GM23338 (cell line): Measurements from ENCODE around the gene SIRT7. TPM values are rescaled to one million over a fixed set of nuclear protein-coding genes. Genes with fewer than 3 reads are reported as not detected.

ENCODE experiments used
- ATAC-seq: fragments of 200-7000 bp; cut with Tn5 transposase; 3 replicates; pipeline ENCODE4 v1.9.1; 2020
- DNase-seq: peaks from one replicate; pipeline ENCODE4 v3.0.0-alpha.2; 2015; ENCODE audit warnings: low spot score
- H2AFZ ChIP-seq: fragments of 200-600 bp; sonication (generic); 2 replicates; pipeline ENCODE4 v1.8.0; 2016; ENCODE audit warnings: antibody characterized with exemption, mild to moderate bottlenecking, moderate library complexity
- H3F3A ChIP-seq: fragments of 200-600 bp; sonication (generic); replicated peaks from 2 replicates; pipeline ENCODE4 v1.8.0; 2017; ENCODE audit warnings: antibody characterized with exemption, mixed run types, low read depth
- H3K27ac ChIP-seq: fragments of 200-600 bp; sonication (generic); 2 replicates; pipeline ENCODE4 v1.6.1; 2016; ENCODE audit warnings: low read depth
- H3K27me3 ChIP-seq: fragments of 200-600 bp; sonication (generic); 2 replicates; pipeline ENCODE4 v1.8.0; 2016; ENCODE audit warnings: mild to moderate bottlenecking, mixed run types, moderate library complexity; ENCODE audit not compliant: insufficient read depth
- H3K36me3 ChIP-seq: fragments of 200-600 bp; sonication (generic); 2 replicates; pipeline ENCODE4 v1.8.0; 2016; ENCODE audit warnings: mild to moderate bottlenecking; ENCODE audit not compliant: insufficient read depth
- H3K4me1 ChIP-seq: fragments of 200-600 bp; sonication (generic); 2 replicates; pipeline ENCODE4 v1.8.0; 2016; ENCODE audit warnings: mild to moderate bottlenecking, moderate library complexity; ENCODE audit not compliant: insufficient read depth
- H3K4me2 ChIP-seq: fragments of 200-600 bp; sonication (generic); 2 replicates; pipeline ENCODE4 v1.7.1; 2017; ENCODE audit warnings: mixed run types
- H3K4me3 ChIP-seq: fragments of 200-600 bp; sonication (generic); 2 replicates; pipeline ENCODE4 v1.6.1; 2016; ENCODE audit warnings: mixed run types
- H3K79me2 ChIP-seq: fragments of 200-600 bp; sonication (generic); replicated peaks from 2 replicates; pipeline ENCODE4 v1.8.0; 2017; ENCODE audit warnings: mild to moderate bottlenecking; ENCODE audit not compliant: insufficient read depth
- H3K9me2 ChIP-seq: fragments of 200-600 bp; sonication (generic); 2 replicates; pipeline ENCODE4 v1.8.0; 2017; ENCODE audit not compliant: insufficient read depth
- H4K20me1 ChIP-seq: fragments of 200-600 bp; sonication (generic); replicated peaks from 2 replicates; pipeline ENCODE4 v1.8.0; 2017; ENCODE audit warnings: mild to moderate bottlenecking; ENCODE audit not compliant: insufficient read depth
- H3K27ac Mint-ChIP-seq: 2 replicates; pipeline ENCODE4 v1.8.0; 2020; ENCODE audit warnings: inconsistent platforms, mild to moderate bottlenecking, moderate library complexity, mixed read lengths
- H3K27me3 Mint-ChIP-seq: 3 replicates; pipeline ENCODE4 v1.8.0; 2022; ENCODE audit warnings: low read depth, mild to moderate bottlenecking, moderate library complexity, mixed read lengths, inconsistent platforms; ENCODE audit not compliant: insufficient read depth, poor library complexity
- H3K36me3 Mint-ChIP-seq: 3 replicates; pipeline ENCODE4 v1.8.0; 2021; ENCODE audit warnings: low read depth, mild to moderate bottlenecking, inconsistent platforms, moderate library complexity, mixed read lengths
- H3K4me1 Mint-ChIP-seq: 3 replicates; pipeline ENCODE4 v1.8.0; 2020; ENCODE audit warnings: mild to moderate bottlenecking, inconsistent platforms, mixed read lengths
- H3K4me3 Mint-ChIP-seq: 3 replicates; pipeline ENCODE4 v1.8.0; 2021; ENCODE audit warnings: moderate library complexity, mild to moderate bottlenecking, inconsistent platforms, mixed read lengths
- H3K9me3 Mint-ChIP-seq: 3 replicates; pipeline ENCODE4 v1.8.0; 2020; ENCODE audit warnings: moderate library complexity, mild to moderate bottlenecking, inconsistent platforms, mixed read lengths
- EZH2 ChIP-seq: fragments of 200-600 bp; sonication (generic); IDR thresholded peaks from one replicate; pipeline ENCODE4 v1.8.0; 2017; ENCODE audit warnings: antibody characterized with exemption, mild to moderate bottlenecking, low read depth; ENCODE audit not compliant: unreplicated experiment
- EZH2phosphoT487 ChIP-seq: fragments of 200-600 bp; sonication (generic); IDR thresholded peaks from one replicate; pipeline ENCODE4 v1.8.1; 2018; ENCODE audit warnings: antibody characterized with exemption; ENCODE audit not compliant: unreplicated experiment
- JUNB ChIP-seq: IDR thresholded peaks from one replicate; pipeline ENCODE4 v1.6.1; 2016; ENCODE audit warnings: antibody characterized with exemption; ENCODE audit not compliant: unreplicated experiment
- NANOG ChIP-seq: IDR thresholded peaks from 2 replicates; pipeline ENCODE4 v1.6.1; 2016; ENCODE audit warnings: antibody characterized with exemption, borderline replicate concordance
- POLR2AphosphoS5 ChIP-seq: IDR thresholded peaks from 2 replicates; pipeline ENCODE4 v1.6.1; 2016; ENCODE audit warnings: antibody characterized with exemption, low read depth
- REST ChIP-seq: IDR thresholded peaks from one replicate; pipeline ENCODE4 v1.6.1; 2018; ENCODE audit warnings: antibody characterized with exemption; ENCODE audit not compliant: unreplicated experiment
- ZNF331 ChIP-seq: fragments of 250-450 bp; sonication (Bioruptor Pico); IDR thresholded peaks from 2 replicates; pipeline ENCODE4 v1.5.0; 2020; ENCODE audit warnings: low read depth, mild to moderate bottlenecking, moderate library complexity
- polyA plus RNA-seq: library from polyadenylated mRNA; unstranded; fragments of >200 nt; fragmentation: Nextera tagmentation; extraction: Ambion mirVana; gene quantifications from 2 replicates; pipeline ENCODE4 v1.2.1, GENCODE V29; 2016
- total RNA-seq: library from RNA; depleted of rRNA; stranded (reverse); fragments of >200 nt; shearing (Covaris generic); gene quantifications from 2 replicates; pipeline ENCODE4 v1.2.3, GENCODE V29; 2014
- TF ChIP-seq, protein P1 (sequence below), 2 experiments: fragments of 200-600 bp in 1 of 2; sonication (generic) in 1 of 2; conservative IDR thresholded peaks; 2 replicates each; pipeline versions ENCODE4 v1.5.1 to v1.6.1; 2016 to 2017; ENCODE audit warnings: antibody characterized with exemption in 2 of 2, low read depth in 2 of 2, mild to moderate bottlenecking in 2 of 2, moderate library complexity in 1 of 2
- TF ChIP-seq, protein P2 (sequence below): IDR thresholded peaks from 2 replicates; pipeline ENCODE4 v1.6.1; 2016; ENCODE audit warnings: antibody characterized with exemption

The SIRT7 gene
- total and polyA plus RNA-seq, 2 experiments from 2014 or later: 16.3 to 20.8 TPM

DNA sequence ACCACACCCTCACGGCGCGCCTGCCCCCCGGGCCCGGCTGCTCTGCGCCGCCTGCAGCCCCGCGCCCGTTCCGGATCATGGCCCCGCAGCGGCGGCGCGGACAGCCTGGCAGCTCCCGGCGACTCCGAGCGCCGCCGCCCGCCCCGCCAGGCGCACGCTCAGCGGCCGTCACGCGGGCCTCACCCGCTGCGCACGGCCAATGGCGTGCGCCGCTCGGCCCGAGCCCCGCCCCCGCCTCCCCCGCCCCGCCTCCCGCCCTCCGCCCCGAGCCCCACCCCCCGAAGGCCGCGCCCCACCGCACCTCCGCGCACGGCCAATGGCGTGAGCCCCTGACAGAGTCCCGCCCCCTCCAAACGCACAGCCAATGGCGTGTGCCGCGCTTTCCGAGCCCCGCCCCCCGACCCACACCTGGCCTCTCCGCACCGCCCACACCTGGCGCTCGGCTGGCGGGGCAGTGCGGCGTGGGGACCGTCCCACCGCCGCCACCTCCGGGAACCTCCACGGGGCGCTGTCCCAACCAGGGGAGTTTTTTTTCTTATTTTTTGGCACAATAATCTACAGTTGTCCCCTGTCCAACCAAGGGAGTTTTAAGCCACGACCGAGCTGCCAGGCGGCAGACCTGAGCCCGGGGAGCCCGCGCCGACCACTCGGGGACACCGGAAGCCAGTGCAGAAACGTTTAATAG is 6.6 kb downstream of the SIRT7 start, which contains the start of gene PCYT2:
Gene PCYT2 (minus strand): TSS at position 123 of the 685 bp plus-strand sequence. CDS start 44 bp downstream, at position 79.
- H3K9me3 Mint-ChIP-seq: no peaks in the 10 kb centered on the region
- peaks cover 6% of the 10 kb centered on the region; the same call in 1 of the 2 replicates for H3K36me3 ChIP-seq
- DNase-seq (peak; percentile 97), ATAC-seq (peak; percentile 89)
- peaks cover 5% of the 10 kb centered on the region; the same call in 2 of the 3 replicates for H3K4me1 Mint-ChIP-seq
- no peak within 1 kb of the TSS for H3K27ac Mint-ChIP-seq
- H3K79me2 ChIP-seq: peaks cover 10% of the 10 kb centered on the region
- H3K27ac ChIP-seq: peak within 1 kb of the TSS; percentile 85; the same call in 1 of the 2 replicates
- H4K20me1 ChIP-seq: peaks cover 9% of the 10 kb centered on the region
- TF ChIP-seq POLR2AphosphoS5 (peak; percentile 66), EZH2 (no peak), ZNF331 (CRISPR knock-in tag) (no peak), EZH2phosphoT487 (no peak)
- TF ChIP-seq, protein P1, sequence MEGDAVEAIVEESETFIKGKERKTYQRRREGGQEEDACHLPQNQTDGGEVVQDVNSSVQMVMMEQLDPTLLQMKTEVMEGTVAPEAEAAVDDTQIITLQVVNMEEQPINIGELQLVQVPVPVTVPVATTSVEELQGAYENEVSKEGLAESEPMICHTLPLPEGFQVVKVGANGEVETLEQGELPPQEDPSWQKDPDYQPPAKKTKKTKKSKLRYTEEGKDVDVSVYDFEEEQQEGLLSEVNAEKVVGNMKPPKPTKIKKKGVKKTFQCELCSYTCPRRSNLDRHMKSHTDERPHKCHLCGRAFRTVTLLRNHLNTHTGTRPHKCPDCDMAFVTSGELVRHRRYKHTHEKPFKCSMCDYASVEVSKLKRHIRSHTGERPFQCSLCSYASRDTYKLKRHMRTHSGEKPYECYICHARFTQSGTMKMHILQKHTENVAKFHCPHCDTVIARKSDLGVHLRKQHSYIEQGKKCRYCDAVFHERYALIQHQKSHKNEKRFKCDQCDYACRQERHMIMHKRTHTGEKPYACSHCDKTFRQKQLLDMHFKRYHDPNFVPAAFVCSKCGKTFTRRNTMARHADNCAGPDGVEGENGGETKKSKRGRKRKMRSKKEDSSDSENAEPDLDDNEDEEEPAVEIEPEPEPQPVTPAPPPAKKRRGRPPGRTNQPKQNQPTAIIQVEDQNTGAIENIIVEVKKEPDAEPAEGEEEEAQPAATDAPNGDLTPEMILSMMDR (conservative IDR thresholded peaks at IDR 0.05; ENCODE audit: low read depth in 2 of 2): peak; percentile 30 to 39; a peak in 3 of 4 replicates
- H3K4me2 ChIP-seq: peak within 1 kb of the TSS; percentile 87
- H3K27me3 Mint-ChIP-seq: peaks cover 15% of the 10 kb centered on the region
- H2AFZ ChIP-seq: no peak within 1 kb of the TSS; the same call in 1 of the 2 replicates
- H3K4me1 ChIP-seq: peaks cover 7% of the 10 kb centered on the region
- peaks cover 30% of the 10 kb centered on the region for H3F3A ChIP-seq
- no peaks in the 10 kb centered on the region for H3K27me3 ChIP-seq
- H3K4me3 ChIP-seq: peak within 1 kb of the TSS; percentile 93
- peaks cover 36% of the 10 kb centered on the region for H3K36me3 Mint-ChIP-seq
- no peaks in the 10 kb centered on the region for H3K9me2 ChIP-seq
- H3K4me3 Mint-ChIP-seq: peak within 1 kb of the TSS; percentile 87

- peak overlapping the region; percentile 93 for H3K4me3 ChIP-seq
- H3K27me3 ChIP-seq: no peaks in the 10 kb centered on the region
- H3K9me3 Mint-ChIP-seq: no peaks in the 10 kb centered on the region
- H3K4me2 ChIP-seq: peak overlapping the region; percentile 87
- no peak overlapping the region for H3K27ac Mint-ChIP-seq
- TF ChIP-seq EZH2 (no peak), REST (no peak), NANOG (no peak), JUNB (no peak), POLR2AphosphoS5 (no peak)
- TF ChIP-seq, protein P2, sequence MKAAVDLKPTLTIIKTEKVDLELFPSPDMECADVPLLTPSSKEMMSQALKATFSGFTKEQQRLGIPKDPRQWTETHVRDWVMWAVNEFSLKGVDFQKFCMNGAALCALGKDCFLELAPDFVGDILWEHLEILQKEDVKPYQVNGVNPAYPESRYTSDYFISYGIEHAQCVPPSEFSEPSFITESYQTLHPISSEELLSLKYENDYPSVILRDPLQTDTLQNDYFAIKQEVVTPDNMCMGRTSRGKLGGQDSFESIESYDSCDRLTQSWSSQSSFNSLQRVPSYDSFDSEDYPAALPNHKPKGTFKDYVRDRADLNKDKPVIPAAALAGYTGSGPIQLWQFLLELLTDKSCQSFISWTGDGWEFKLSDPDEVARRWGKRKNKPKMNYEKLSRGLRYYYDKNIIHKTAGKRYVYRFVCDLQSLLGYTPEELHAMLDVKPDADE: no peak
- peaks cover 14% of the 10 kb centered on the region for H3K27me3 Mint-ChIP-seq
- H3K36me3 ChIP-seq: peaks cover 6% of the 10 kb centered on the region; the same call in 1 of the 2 replicates
- H2AFZ ChIP-seq: no peak overlapping the region
- no peaks in the 10 kb centered on the region for H3K9me2 ChIP-seq
- H3K4me3 Mint-ChIP-seq: peak overlapping the region; percentile 87
- H3K79me2 ChIP-seq: peaks cover 7% of the 10 kb centered on the region
- no peak for DNase-seq
- peaks cover 9% of the 10 kb centered on the region for H4K20me1 ChIP-seq
- no peak overlapping the region for H3K27ac ChIP-seq
- H3K36me3 Mint-ChIP-seq: peaks cover 32% of the 10 kb centered on the region
- H3K4me1 ChIP-seq: peaks cover 6% of the 10 kb centered on the region
- peaks cover 27% of the 10 kb centered on the region for H3F3A ChIP-seq
- ATAC-seq: peak; percentile 2
- peaks cover 4% of the 10 kb centered on the region; the same call in 2 of the 3 replicates for H3K4me1 Mint-ChIP-seq
Measured at GRCh38 chr17:81910840-81911276, 7.1 kb downstream of the SIRT7 start.
